CD14-positive monocyte (primary cell): Measurements from ENCODE around the gene TBXAS1. TPM values are rescaled to one million over a fixed set of nuclear protein-coding genes. Genes with fewer than 3 reads are reported as not detected.

ENCODE experiments used
- DNase-seq, 3 donors: peaks; one replicate each; pipeline ENCODE4 v3.0.0-alpha.2; 2011 to 2022
- H2AFZ ChIP-seq: 2 replicates; pipeline ENCODE4 v1.6.0; 2012; ENCODE audit warnings: mild to moderate bottlenecking, low read depth, low read length, inconsistent platforms; ENCODE audit not compliant: insufficient read depth, poor library complexity, severe bottlenecking
- H3K27ac ChIP-seq, 2 donors: 1 replicate in 1 of 2; 2 replicates in 1 of 2; pipeline ENCODE4 v1.5.1; 2012 to 2013; ENCODE audit warnings: low read length in 2 of 2, control low read depth in 1 of 2, inconsistent platforms in 1 of 2, low read depth in 1 of 2, mild to moderate bottlenecking in 1 of 2
- H3K27me3 ChIP-seq, 2 donors: one replicate each; pipeline versions ENCODE4 v1.6.0 to v1.6.1; 2011 to 2013; ENCODE audit warnings: low read length in 2 of 2; ENCODE audit not compliant: control insufficient read depth in 2 of 2, insufficient read depth in 2 of 2
- H3K36me3 ChIP-seq, 2 donors: replicated peaks in 1 of 2; 1 replicate in 1 of 2; 2 replicates in 1 of 2; pipeline versions ENCODE4 v1.5.1 to v1.6.1; 2012 to 2013; ENCODE audit warnings: low read length in 2 of 2, control low read depth in 1 of 2, inconsistent platforms in 1 of 2, mild to moderate bottlenecking in 1 of 2; ENCODE audit not compliant: insufficient read depth in 2 of 2, control insufficient read depth in 1 of 2
- H3K4me1 ChIP-seq, 2 donors: 1 replicate in 1 of 2; 2 replicates in 1 of 2; pipeline versions ENCODE4 v1.5.1 to v1.6.1; 2012 to 2013; ENCODE audit warnings: low read length in 2 of 2, control low read depth in 1 of 2, inconsistent platforms in 1 of 2, mild to moderate bottlenecking in 1 of 2, moderate library complexity in 1 of 2; ENCODE audit not compliant: insufficient read depth in 2 of 2, control insufficient read depth in 1 of 2
- H3K4me2 ChIP-seq: replicated peaks from 2 replicates; pipeline ENCODE3; 2012; ENCODE audit warnings: low read length, moderate library complexity, mild to moderate bottlenecking; ENCODE audit not compliant: poor library complexity, severe bottlenecking; ENCODE audit errors: extremely low read depth
- H3K4me3 ChIP-seq, 3 experiments: fragments of 200-600 bp in 1 of 3; sonication (generic) in 1 of 3; replicated peaks in 1 of 3; 1 replicate in 2 of 3; 2 replicates in 1 of 3; pipeline ENCODE4 v1.5.1; 2011 to 2013; ENCODE audit warnings: low read length in 3 of 3, mild to moderate bottlenecking in 3 of 3, control low read depth in 2 of 3, low read depth in 2 of 3, inconsistent platforms in 1 of 3, moderate library complexity in 1 of 3
- H3K79me2 ChIP-seq: 2 replicates; pipeline ENCODE4 v1.6.0; 2012; ENCODE audit warnings: mild to moderate bottlenecking, control low read depth, inconsistent platforms, low read length, moderate library complexity; ENCODE audit not compliant: insufficient read depth
- H3K9ac ChIP-seq: 2 replicates; pipeline ENCODE4 v1.6.0; 2017; ENCODE audit warnings: low read length, mild to moderate bottlenecking; ENCODE audit not compliant: insufficient read depth, poor library complexity, severe bottlenecking
- H3K9me3 ChIP-seq, 2 donors: replicated peaks in 1 of 2; 1 replicate in 1 of 2; 2 replicates in 1 of 2; pipeline versions ENCODE4 v1.5.1 to v1.6.1; 2012 to 2013; ENCODE audit warnings: low read length in 2 of 2, control low read depth in 1 of 2; ENCODE audit not compliant: control insufficient read depth in 1 of 2, insufficient read depth in 1 of 2
- H4K20me1 ChIP-seq: 2 replicates; pipeline ENCODE4 v1.6.0; 2012; ENCODE audit warnings: mild to moderate bottlenecking, low read length, control low read depth, moderate library complexity; ENCODE audit not compliant: insufficient read depth
- H3K27ac Mint-ChIP-seq, 7 donors: one replicate each; pipeline ENCODE4 v1.8.0; 2020; ENCODE audit warnings: mild to moderate bottlenecking in 7 of 7, mixed read lengths in 7 of 7, moderate library complexity in 6 of 7, inconsistent platforms in 2 of 7
- H3K27me3 Mint-ChIP-seq, 3 donors: one replicate each; pipeline ENCODE4 v1.8.0; 2021 to 2022; ENCODE audit warnings: low read depth in 3 of 3, mild to moderate bottlenecking in 3 of 3, mixed read lengths in 3 of 3, moderate library complexity in 3 of 3, inconsistent platforms in 1 of 3
- H3K36me3 Mint-ChIP-seq, 2 donors: one replicate each; pipeline ENCODE4 v1.8.0; 2020; ENCODE audit warnings: mixed read lengths in 2 of 2, inconsistent platforms in 1 of 2, mild to moderate bottlenecking in 1 of 2
- H3K4me1 Mint-ChIP-seq: one replicate; pipeline ENCODE4 v1.8.0; 2020; ENCODE audit warnings: mild to moderate bottlenecking, mixed read lengths
- H3K4me3 Mint-ChIP-seq, 2 donors: one replicate each; pipeline ENCODE4 v1.8.0; 2020; ENCODE audit warnings: mild to moderate bottlenecking in 2 of 2, mixed read lengths in 2 of 2, moderate library complexity in 1 of 2
- H3K9me3 Mint-ChIP-seq, 7 donors: one replicate each; pipeline ENCODE4 v1.8.0; 2020 to 2022; ENCODE audit warnings: mixed read lengths in 7 of 7, mild to moderate bottlenecking in 6 of 7, moderate library complexity in 6 of 7, inconsistent platforms in 2 of 7
- CTCF ChIP-seq: fragments of 200-600 bp; IDR thresholded peaks from one replicate; pipeline ENCODE4 v1.8.0; 2022; ENCODE audit warnings: antibody characterized with exemption, mild to moderate bottlenecking
- WGBS: methylation state at CpG from one replicate; pipeline ENCODE4 v1.1.5; 2013; ENCODE audit warnings: missing lambda C conversion rate; ENCODE audit not compliant: insufficient coverage; 5-methylcytosine and 5-hydroxymethylcytosine counted together
- intact Hi-C, 2 donors: fragments of 100-400 bp; cut with micrococcal nuclease; formaldehyde crosslinking; loops; one replicate each; pipeline versions ENCODE4 v1.15.0 to v1.15.1; 2023
- polyA plus RNA-seq, 3 donors: library from polyadenylated mRNA; depleted of rRNA in 1 of 3; unstranded in 2 of 3; stranded (reverse) in 1 of 3; fragments of 300-500 nt in 2 of 3; fragments of >200 nt in 1 of 3; fragmentation: Illumina TruSeq in 2 of 3; gene quantifications; 1 replicate in 2 of 3; 2 replicates in 1 of 3; pipeline ENCODE4 v1.2.3, GENCODE V29; 2012 to 2021

TBXAS1 gene
- polyA plus RNA-seq, 3 donors = 289 to 335 (median 298) TPM

- H3K9ac ChIP-seq = no peak overlapping the region
- H3K4me3 ChIP-seq = no peak overlapping the region
- H3K9me3 ChIP-seq = no peaks in the 10 kb centered on the region
- H3K4me1 ChIP-seq = no peaks in the 10 kb centered on the region
- H3K27me3 Mint-ChIP-seq = peaks cover 0 to 3% (median 0%) of the 10 kb centered on the region in 3 donors
- H4K20me1 ChIP-seq = peaks cover 100% of the 10 kb centered on the region
- H3K27me3 ChIP-seq = no peaks in the 10 kb centered on the region
- WGBS = 100% methylated on average over 6 of the region's 13 CpGs
- H3K27ac Mint-ChIP-seq = no peak overlapping the region
- H3K4me1 Mint-ChIP-seq = no peaks in the 10 kb centered on the region
- H3K36me3 ChIP-seq = peaks cover 77 to 98% of the 10 kb centered on the region in 2 donors
- H3K36me3 Mint-ChIP-seq = peaks cover 81 to 100% of the 10 kb centered on the region in 2 donors
- peaks cover 0 to 3% (median 0%) of the 10 kb centered on the region in 7 donors for H3K9me3 Mint-ChIP-seq
- H3K27ac ChIP-seq = no peak overlapping the region
- H2AFZ ChIP-seq = no peak overlapping the region
- no peak for TF ChIP-seq CTCF
- intact Hi-C loops = no loop called here
- no peak for DNase-seq
- H3K4me2 ChIP-seq = no peak overlapping the region
- no peak overlapping the region for H3K4me3 Mint-ChIP-seq
- no peaks in the 10 kb centered on the region for H3K79me2 ChIP-seq
Observed at GRCh38 chr7:139974179-139974811, 145.2 kb downstream of the TBXAS1 start.

DNA sequence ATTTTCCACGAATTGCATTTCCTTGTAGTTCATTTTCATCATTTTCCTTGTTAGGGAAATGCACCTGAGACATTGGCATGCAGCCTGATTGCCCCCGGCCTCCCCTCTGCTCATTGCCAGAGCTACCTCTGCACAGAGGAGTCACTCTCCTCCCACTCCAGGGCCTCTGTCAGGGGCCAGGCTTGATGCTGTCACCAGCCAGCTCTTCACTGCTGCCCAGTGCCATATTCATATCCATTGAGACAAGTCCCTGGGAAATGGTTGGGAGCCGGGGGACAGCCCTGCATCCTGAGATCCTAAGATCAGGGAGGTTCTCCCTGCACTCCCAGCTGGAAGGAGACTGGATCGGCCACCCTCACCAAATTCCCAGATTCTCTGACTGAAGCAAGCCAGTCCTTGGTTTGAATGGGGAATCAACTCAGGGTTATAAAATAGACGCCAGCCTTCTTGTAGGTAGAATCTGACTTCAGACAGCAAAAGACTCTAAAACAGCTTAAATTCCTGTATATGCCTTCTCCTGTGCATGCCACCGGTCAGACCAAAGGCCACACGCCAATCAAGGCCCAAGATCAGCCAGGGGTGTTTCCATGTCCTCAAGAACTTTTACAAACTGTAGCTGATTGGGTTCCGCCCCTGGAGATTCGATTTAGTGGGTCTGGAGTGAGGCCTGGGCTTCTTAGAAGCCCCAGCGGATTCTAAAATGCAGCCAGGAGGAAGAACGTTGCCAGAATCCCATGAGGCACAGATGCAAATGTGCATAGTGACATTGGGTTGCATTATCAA, 147.2 kb downstream of the TBXAS1 start:
- H3K27me3 ChIP-seq = no peaks in the 10 kb centered on the region
- H3K27ac ChIP-seq = no peak overlapping the region
- no peaks in the 10 kb centered on the region for H3K4me1 ChIP-seq
- intact Hi-C loops = no loop called here
- WGBS = 93% methylated on average over 7 of the region's 11 CpGs
- no peak overlapping the region for H3K4me2 ChIP-seq
- H3K27me3 Mint-ChIP-seq = peaks cover 0 to 3% (median 0%) of the 10 kb centered on the region in 3 donors
- peaks cover 99% of the 10 kb centered on the region for H4K20me1 ChIP-seq
- H3K27ac Mint-ChIP-seq = peak overlapping the region in 3 of 7 donors; percentile 9 to 40 (median 17)
- no peak overlapping the region for H2AFZ ChIP-seq
- peaks cover 80 to 95% of the 10 kb centered on the region in 2 donors for H3K36me3 Mint-ChIP-seq
- peaks cover 0 to 3% (median 0%) of the 10 kb centered on the region in 7 donors for H3K9me3 Mint-ChIP-seq
- no peak overlapping the region for H3K4me3 ChIP-seq
- TF ChIP-seq CTCF = no peak
- H3K79me2 ChIP-seq = no peaks in the 10 kb centered on the region
- H3K4me3 Mint-ChIP-seq = no peak overlapping the region
- DNase-seq = no peak
- no peaks in the 10 kb centered on the region for H3K9me3 ChIP-seq
- H3K36me3 ChIP-seq = peaks cover 64 to 93% of the 10 kb centered on the region in 2 donors
- peaks cover 7% of the 10 kb centered on the region for H3K4me1 Mint-ChIP-seq
- no peak overlapping the region for H3K9ac ChIP-seq
